ENCODE results near the gene FNDC11. TPM values are rescaled to one million over a fixed set of nuclear protein-coding genes. Genes with fewer than 3 reads are reported as not detected.

Gene FNDC11
- total RNA-seq, 1 experiment from 2014 or later = 1.8 TPM

GRCh38 chr20:63533388-63533787, 20.6 kb upstream of the FNDC11 start:
- Histone ChIP-seq H3K79me2 (ENCODE audit: low read length) (peaks cover 11% of the 10 kb centered on the region), H3K4me1 (ENCODE audit: insufficient read depth, low read length) (peaks cover 16% of the 10 kb centered on the region), H3F3A (ENCODE audit: low read length, unreplicated experiment) (no peaks in the 10 kb centered on the region), H3K4me3 (ENCODE audit: low read length) (no peak overlapping the region), H3K27ac (ENCODE audit: low read length) (no peak overlapping the region), H3K9me3 (ENCODE audit: low read length) (no peaks in the 10 kb centered on the region), H3K27me3 (ENCODE audit: low read length) (no peaks in the 10 kb centered on the region), H3K9ac (ENCODE audit: low read length) (no peak overlapping the region), H3K9me2 (replicated peaks; ENCODE audit: low read length) (no peaks in the 10 kb centered on the region), H3K36me3 (ENCODE audit: low read depth, low read length) (no peaks in the 10 kb centered on the region), H2AFZ (ENCODE audit: low read length) (no peak overlapping the region), H3K4me2 (ENCODE audit: low read length) (no peak overlapping the region), H4K20me1 (ENCODE audit: low read length) (no peaks in the 10 kb centered on the region)
- intact Hi-C loops (cut with micrococcal nuclease) = loop anchor here (5.0 kb wide), 1 partner anchor 606 kb away; the partner anchor contains the start of gene DIDO1
- ATAC-seq = no peak
- TF ChIP-seq CTCF (conservative IDR thresholded peaks at IDR 0.05; ENCODE audit: low read depth, low read length) = no peak
- no peak for TF ChIP-seq EZH2 (IDR thresholded peaks at IDR 0.05; ENCODE audit: low read length, unreplicated experiment)
- no TSS peak for BruUV-seq (replicated peaks)
- no peak for DNase-seq
- ChIA-PET CTCF (no interaction called here), POLR2A (ENCODE audit: unreplicated experiment) (no interaction called here)

GRCh38 chr20:63533871-63534393, 20.0 kb upstream of the FNDC11 start:
- H4K20me1 ChIP-seq (ENCODE audit: low read length) = no peaks in the 10 kb centered on the region
- ChIA-PET CTCF (no interaction called here), POLR2A (ENCODE audit: unreplicated experiment) (interaction anchor here (0.5 kb wide), 1 partner anchor 10 kb away, joined by 4 read pairs; no protein-coding TSS in a partner anchor)
- no peak for DNase-seq
- H3F3A ChIP-seq (ENCODE audit: low read length, unreplicated experiment) = no peaks in the 10 kb centered on the region
- no peak overlapping the region for H2AFZ ChIP-seq (ENCODE audit: low read length)
- no TSS peak for BruUV-seq (replicated peaks)
- H3K27me3 ChIP-seq (ENCODE audit: low read length) = no peaks in the 10 kb centered on the region
- peaks cover 11% of the 10 kb centered on the region for H3K79me2 ChIP-seq (ENCODE audit: low read length)
- H3K9me2 ChIP-seq (replicated peaks; ENCODE audit: low read length) = no peaks in the 10 kb centered on the region
- no peak for ATAC-seq
- H3K9ac ChIP-seq (ENCODE audit: low read length) = no peak overlapping the region
- H3K27ac ChIP-seq (ENCODE audit: low read length) = no peak overlapping the region
- TF ChIP-seq CTCF (conservative IDR thresholded peaks at IDR 0.05; ENCODE audit: low read depth, low read length) = no peak
- no peak for TF ChIP-seq EZH2phosphoT487 (IDR thresholded peaks at IDR 0.05; ENCODE audit: borderline replicate concordance, low read length)
- no peak for TF ChIP-seq EZH2 (IDR thresholded peaks at IDR 0.05; ENCODE audit: low read length, unreplicated experiment)
- no peaks in the 10 kb centered on the region for H3K9me3 ChIP-seq (ENCODE audit: low read length)
- intact Hi-C loops (cut with micrococcal nuclease) = loop anchor here (5.0 kb wide), 1 partner anchor 607 kb away; the partner anchor contains the start of gene DIDO1
- no peaks in the 10 kb centered on the region for H3K36me3 ChIP-seq (ENCODE audit: low read depth, low read length)
- peaks cover 20% of the 10 kb centered on the region for H3K4me1 ChIP-seq (ENCODE audit: insufficient read depth, low read length)
- no peak overlapping the region for H3K4me3 ChIP-seq (ENCODE audit: low read length)
- H3K4me2 ChIP-seq (ENCODE audit: low read length) = no peak overlapping the region

- H3K4me3 ChIP-seq (ENCODE audit: low read length) = no peak overlapping the region
- peaks cover 11% of the 10 kb centered on the region for H3K79me2 ChIP-seq (ENCODE audit: low read length)
- ATAC-seq = no peak
- H4K20me1 ChIP-seq (ENCODE audit: low read length) = no peaks in the 10 kb centered on the region
- peaks cover 25% of the 10 kb centered on the region for H3K4me1 ChIP-seq (ENCODE audit: insufficient read depth, low read length)
- no peaks in the 10 kb centered on the region for H3K9me2 ChIP-seq (replicated peaks; ENCODE audit: low read length)
- no TSS peak for BruUV-seq (replicated peaks)
- H3K27ac ChIP-seq (ENCODE audit: low read length) = no peak overlapping the region
- TF ChIP-seq EZH2phosphoT487 (IDR thresholded peaks at IDR 0.05; ENCODE audit: borderline replicate concordance, low read length) = no peak
- no peak for TF ChIP-seq CTCF (conservative IDR thresholded peaks at IDR 0.05; ENCODE audit: low read depth, low read length)
- TF ChIP-seq EZH2 (IDR thresholded peaks at IDR 0.05; ENCODE audit: low read length, unreplicated experiment) = no peak
- H3K36me3 ChIP-seq (ENCODE audit: low read depth, low read length) = no peaks in the 10 kb centered on the region
- ChIA-PET POLR2A (ENCODE audit: unreplicated experiment) (interaction anchor here (0.5 kb wide), 1 partner anchor 11 kb away, joined by 4 read pairs; no protein-coding TSS in a partner anchor), CTCF (no interaction called here)
- H3K9ac ChIP-seq (ENCODE audit: low read length) = no peak overlapping the region
- no peak overlapping the region for H2AFZ ChIP-seq (ENCODE audit: low read length)
- DNase-seq = no peak
- H3F3A ChIP-seq (ENCODE audit: low read length, unreplicated experiment) = no peaks in the 10 kb centered on the region
- H3K27me3 ChIP-seq (ENCODE audit: low read length) = no peaks in the 10 kb centered on the region
- intact Hi-C loops (cut with micrococcal nuclease) = loop anchor here (5.0 kb wide), 1 partner anchor 607 kb away; the partner anchor contains the start of gene DIDO1
- no peak overlapping the region for H3K4me2 ChIP-seq (ENCODE audit: low read length)
- no peaks in the 10 kb centered on the region for H3K9me3 ChIP-seq (ENCODE audit: low read length)
These were observed 19.5 kb upstream of the FNDC11 start for GRCh38 chr20:63534427-63534830.
